NB4 (cell line): ENCODE results near the gene ZFHX2.

Experiments
- DNase-seq: peaks from one replicate; pipeline ENCODE4 v3.0.0; 2010; ENCODE audit warnings: low read depth
- H3K4me3 ChIP-seq: one replicate; pipeline ENCODE4 v1.5.1; 2011; ENCODE audit warnings: mild to moderate bottlenecking, low read depth, low read length, moderate library complexity
- CTCF ChIP-seq: IDR thresholded peaks from one replicate; pipeline ENCODE4 v1.5.1; 2012; ENCODE audit warnings: low read depth, low read length
- MAX ChIP-seq: IDR thresholded peaks from 2 replicates; pipeline ENCODE4 v1.6.1; 2011; ENCODE audit warnings: low read depth, low read length
- MYC ChIP-seq: IDR thresholded peaks from 2 replicates; pipeline ENCODE4 v1.6.1; 2011; ENCODE audit warnings: low read depth, low read length
- POLR2A ChIP-seq: IDR thresholded peaks from 2 replicates; pipeline ENCODE4 v1.6.1; 2011; ENCODE audit warnings: mild to moderate bottlenecking; ENCODE audit not compliant: insufficient read length; ENCODE audit errors: extremely low read depth

Gene ZFHX2

GRCh38 chr14:23566112-23566777 lies 14.7 kb upstream of the ZFHX2 start:
- H3K4me3 ChIP-seq: peak overlapping the region; percentile 78
- TF ChIP-seq MAX (no peak), POLR2A (no peak), MYC (no peak), CTCF (no peak)
- DNase-seq: no peak

DNA sequence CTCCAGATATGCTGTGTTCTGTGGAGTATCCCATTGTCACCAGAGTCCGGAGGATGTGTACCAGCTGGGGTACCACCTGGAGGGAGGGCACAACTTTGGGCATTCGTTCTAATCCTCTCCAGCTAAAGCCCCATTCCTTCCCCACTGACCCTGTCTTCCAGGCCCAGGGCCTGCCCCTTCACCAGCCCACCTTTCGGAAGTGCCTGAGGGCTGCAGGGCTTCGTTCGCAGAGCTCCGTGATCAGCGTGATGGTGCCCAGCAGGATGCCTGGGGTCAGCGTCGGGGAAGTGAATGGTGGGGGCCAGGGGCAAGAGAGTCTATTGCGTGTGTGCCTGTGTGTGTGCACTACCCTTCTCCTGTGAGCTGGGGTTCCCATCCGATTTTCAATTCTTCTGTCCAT lies 14.1 kb upstream of the ZFHX2 start:
- no peak overlapping the region for H3K4me3 ChIP-seq
- TF ChIP-seq CTCF (no peak), MAX (no peak), POLR2A (no peak), MYC (no peak)
- DNase-seq: no peak

DNA sequence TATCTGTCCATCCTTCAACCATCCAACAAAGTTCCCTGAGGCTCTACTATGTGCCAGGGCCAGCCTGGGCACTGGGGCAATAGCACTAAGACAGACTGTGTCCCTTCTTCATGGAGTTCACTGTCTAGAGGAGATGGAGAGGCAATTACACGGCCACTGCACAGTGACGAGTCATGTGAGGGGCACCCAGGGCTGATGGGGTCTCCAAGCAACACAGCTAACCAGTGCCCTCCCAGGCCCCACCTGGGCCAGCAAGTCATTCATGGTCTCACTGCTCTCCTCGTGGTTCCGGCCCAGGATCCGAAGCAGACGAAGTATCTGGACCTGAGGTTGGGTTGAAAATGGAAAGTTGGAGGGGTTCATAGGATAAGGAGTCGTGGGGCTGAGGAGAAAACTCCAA lies 13.3 kb upstream of the ZFHX2 start:
- DNase-seq: no peak
- no peak for TF ChIP-seq POLR2A
- no peak for TF ChIP-seq MYC
- no peak for TF ChIP-seq MAX
- TF ChIP-seq CTCF: no peak
- H3K4me3 ChIP-seq: no peak overlapping the region

DNA sequence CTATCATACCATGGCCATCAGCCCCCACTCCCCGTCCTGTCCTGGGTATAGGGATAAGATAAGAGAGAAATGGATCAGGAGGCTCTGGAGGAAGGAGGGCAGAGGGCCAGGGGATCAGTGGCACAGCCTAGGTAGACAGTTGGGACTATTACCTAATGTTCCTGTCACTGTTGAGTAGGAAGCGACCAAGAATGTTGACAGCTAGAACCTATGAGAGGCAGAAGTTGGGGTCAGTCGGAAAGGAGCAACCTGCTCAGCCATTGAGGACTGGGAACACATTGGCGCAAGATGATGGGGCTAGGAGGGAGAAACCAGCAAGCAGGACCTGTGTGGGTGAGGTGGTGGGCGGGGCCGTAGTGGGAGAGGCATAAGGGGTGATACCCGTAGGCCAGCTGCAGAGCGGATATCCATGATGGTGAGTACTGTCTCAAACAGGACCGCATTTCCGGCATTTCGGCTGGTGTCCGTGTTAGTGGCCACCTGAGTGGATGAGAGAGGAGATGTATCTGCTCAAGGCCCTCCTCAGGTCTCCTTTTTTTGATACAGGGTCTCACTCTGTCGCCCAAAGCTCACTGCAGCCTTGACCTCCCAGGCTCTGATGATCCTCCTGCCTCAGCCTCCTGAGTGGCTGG lies 12.7 kb upstream of the ZFHX2 start:
- H3K4me3 ChIP-seq: no peak overlapping the region
- DNase-seq: no peak
- TF ChIP-seq CTCF: no peak
- no peak for TF ChIP-seq POLR2A
- TF ChIP-seq MAX: no peak
- TF ChIP-seq MYC: no peak

DNA sequence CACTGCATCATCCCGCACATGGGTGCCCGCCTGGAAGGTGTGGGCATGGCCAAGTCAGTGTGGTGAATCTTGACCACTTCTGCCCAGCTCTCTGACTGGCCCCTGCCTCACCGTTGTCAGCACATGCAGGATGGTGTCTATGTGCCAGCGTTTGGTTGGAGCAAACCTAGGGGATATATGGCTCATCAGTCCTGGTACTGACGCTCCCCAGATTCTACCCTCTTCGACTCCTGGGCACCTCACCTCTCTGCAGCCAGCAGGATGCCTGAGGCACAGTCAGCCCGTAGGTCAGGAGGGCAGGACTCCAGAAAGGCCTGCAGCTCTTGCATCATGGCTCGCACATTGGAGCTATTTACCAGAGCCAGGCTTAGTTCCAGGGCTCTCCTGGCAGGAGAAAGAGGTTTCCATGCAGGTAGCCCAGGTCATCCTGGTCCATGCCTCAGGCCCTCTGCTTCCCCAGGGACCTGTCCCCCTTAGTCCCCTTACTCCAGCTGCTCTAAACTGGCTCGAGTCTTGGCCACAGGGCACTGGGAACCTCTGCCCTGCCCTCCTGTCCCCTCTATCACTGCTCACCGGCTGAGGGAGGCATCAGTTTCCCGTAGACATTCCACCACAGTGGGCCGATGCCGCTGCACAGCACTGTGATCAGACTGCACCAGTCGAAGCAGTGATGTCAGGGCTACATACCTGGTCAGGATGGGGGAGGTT lies 12.1 kb upstream of the ZFHX2 start:
- no peak for DNase-seq
- no peak overlapping the region for H3K4me3 ChIP-seq
- TF ChIP-seq MYC: no peak
- no peak for TF ChIP-seq MAX
- TF ChIP-seq CTCF: no peak
